SK-N-SH (cell line): ENCODE measurements around the gene RRBP1.

Experiments
- CTCF ChIP-seq: fragments of 200-600 bp; sonication (generic); IDR thresholded peaks from 2 replicates; pipeline ENCODE4 v1.6.1; 2017; ENCODE audit warnings: antibody characterized with exemption, mild to moderate bottlenecking, moderate library complexity
- EP300 ChIP-seq, 2 experiments: IDR thresholded peaks; 2 replicates each; pipeline versions ENCODE4 v1.4.0 to v1.6.1; 2012; ENCODE audit warnings: borderline replicate concordance in 1 of 2, low read depth in 1 of 2, low read length in 1 of 2
- GATA2 ChIP-seq: sonication (generic); formaldehyde crosslinking; IDR thresholded peaks from 2 replicates; pipeline ENCODE4 v1.5.0; 2020; ENCODE audit warnings: mild to moderate bottlenecking, missing genetic modification reagents
- NFIC ChIP-seq: IDR thresholded peaks from 2 replicates; pipeline ENCODE4 v1.4.0; 2012; ENCODE audit warnings: borderline replicate concordance
- NRF1 ChIP-seq: IDR thresholded peaks from 2 replicates; pipeline ENCODE4 v1.6.1; 2012; ENCODE audit warnings: low read depth, mild to moderate bottlenecking, low read length
- POLR2AphosphoS5 ChIP-seq: IDR thresholded peaks from 2 replicates; pipeline ENCODE4 v1.6.1; 2012; ENCODE audit warnings: low read depth, low read length
- RAD21 ChIP-seq: IDR thresholded peaks from 2 replicates; pipeline ENCODE4 v1.6.1; 2012; ENCODE audit warnings: mild to moderate bottlenecking, low read length
- RCOR1 ChIP-seq: fragments of 150-350 bp; IDR thresholded peaks from 2 replicates; pipeline ENCODE4 v1.6.1; 2017; ENCODE audit warnings: antibody characterized with exemption, low read length
- USF2 ChIP-seq: fragments of 150-350 bp; IDR thresholded peaks from 2 replicates; pipeline ENCODE4 v1.6.1; 2017; ENCODE audit warnings: antibody characterized with exemption, low read length, low read depth, borderline replicate concordance
- YY1 ChIP-seq: IDR thresholded peaks from 2 replicates; pipeline ENCODE4 v1.4.0; 2012; ENCODE audit warnings: low read depth, mild to moderate bottlenecking
- TF ChIP-seq, protein P1 (sequence below): IDR thresholded peaks from 2 replicates; pipeline ENCODE4 v1.4.0; 2012; ENCODE audit warnings: low read depth

DNA sequence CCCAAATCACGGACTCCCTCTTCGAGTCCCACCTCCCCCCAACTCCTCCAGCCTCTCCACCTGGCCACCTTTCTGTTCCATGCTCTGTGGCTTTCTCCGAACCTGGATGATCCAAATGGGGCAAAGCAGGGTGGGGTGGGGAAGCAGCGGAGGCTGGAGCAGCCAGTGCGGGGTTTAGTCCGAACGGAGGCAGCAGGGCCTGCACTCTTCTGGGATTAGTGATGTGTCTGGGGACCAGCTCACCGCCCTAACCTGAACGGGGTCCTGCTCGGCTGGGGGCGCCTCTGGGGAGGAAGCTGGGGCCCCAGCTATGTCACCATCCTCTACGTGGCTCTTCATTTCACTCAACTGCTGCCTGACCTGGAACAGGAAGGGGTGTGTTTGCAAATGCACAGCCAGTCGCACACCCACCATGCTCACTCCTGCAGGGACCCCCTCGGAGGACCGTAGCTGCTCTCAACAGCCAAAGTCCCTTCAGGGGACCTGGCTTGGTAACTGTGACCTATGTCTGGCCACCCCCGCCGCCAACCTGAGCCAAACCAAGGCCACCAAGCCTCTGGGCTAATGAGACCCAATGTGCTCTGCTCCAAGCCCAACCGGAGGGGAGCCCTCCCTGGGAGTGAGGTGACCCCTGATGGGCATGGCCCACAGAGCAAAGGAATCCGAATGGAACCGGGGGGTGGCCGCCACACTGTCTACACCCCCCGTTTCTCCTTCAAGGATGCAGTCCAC, 65.4 kb downstream of the RRBP1 start:
- TF ChIP-seq NFIC (no peak), RCOR1 (no peak), RAD21 (no peak), GATA2 (no peak), CTCF (no peak), EP300 (IDR thresholded peaks at IDR 0.05; ENCODE audit: borderline replicate concordance in 1 of 2, low read depth in 1 of 2, low read length in 1 of 2) (no peak), POLR2AphosphoS5 (no peak), NRF1 (no peak), USF2 (no peak), YY1 (no peak)
- TF ChIP-seq, protein P1, sequence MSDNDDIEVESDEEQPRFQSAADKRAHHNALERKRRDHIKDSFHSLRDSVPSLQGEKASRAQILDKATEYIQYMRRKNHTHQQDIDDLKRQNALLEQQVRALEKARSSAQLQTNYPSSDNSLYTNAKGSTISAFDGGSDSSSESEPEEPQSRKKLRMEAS = no peak
